IMR-90 (cell line): ENCODE data around the gene C6orf58. TPM values are rescaled to one million over a fixed set of nuclear protein-coding genes. Genes with fewer than 3 reads are reported as not detected.

ENCODE experiments used
- ATAC-seq: fragments of 200-7000 bp; cut with Tn5 transposase; 2 replicates; pipeline ENCODE4 v1.9.1; 2020; ENCODE audit warnings: low read depth, mild to moderate bottlenecking, moderate library complexity
- BruUV-seq: library from RNA; stranded (reverse); fragments of 400-500 nt; replicated peaks from 2 replicates; lab custom pipeline; 2021; lab: Mats Ljungman, UMichigan
- CTCF ChIA-PET: fragments of 300-600 bp; formaldehyde crosslinking; extraction: SDS; loops from one replicate; lab custom pipeline; 2021; ENCODE audit warnings: antibody characterized with exemption; lab: Yijun Ruan, JAX
- POLR2A ChIA-PET: fragments of 300-600 bp; sonication (Branson Sonifier 250); formaldehyde crosslinking; loops from one replicate; lab custom pipeline; 2022; ENCODE audit warnings: antibody characterized with exemption; ENCODE audit not compliant: unreplicated experiment; lab: Charles Lee
- DNase-seq: peaks from one replicate; pipeline ENCODE4 v3.0.0; 2013
- H2AFZ ChIP-seq: replicated peaks from 2 replicates; pipeline ENCODE3; 2013; ENCODE audit warnings: low read length, mild to moderate bottlenecking; ENCODE audit not compliant: poor library complexity
- H2AK5ac ChIP-seq: 2 replicates; pipeline ENCODE4 v1.6.1; 2013; ENCODE audit warnings: low read depth, low read length, inconsistent platforms
- H2AK9ac ChIP-seq: replicated peaks from 2 replicates; pipeline ENCODE3; 2013; ENCODE audit warnings: mild to moderate bottlenecking, low read depth, low read length, moderate library complexity; ENCODE audit not compliant: poor library complexity
- H2BK120ac ChIP-seq: 2 replicates; pipeline ENCODE4 v1.6.1; 2013; ENCODE audit warnings: low read depth, low read length, inconsistent platforms
- H2BK15ac ChIP-seq: 3 replicates; pipeline ENCODE4 v1.6.1; 2013; ENCODE audit warnings: low read depth, low read length, inconsistent platforms
- H2BK20ac ChIP-seq: 2 replicates; pipeline ENCODE4 v1.6.1; 2013; ENCODE audit warnings: low read depth, mild to moderate bottlenecking, inconsistent platforms, low read length, moderate library complexity
- H2BK5ac ChIP-seq: 2 replicates; pipeline ENCODE4 v1.6.1; 2013; ENCODE audit warnings: mild to moderate bottlenecking, low read depth, low read length, inconsistent platforms; ENCODE audit not compliant: poor library complexity, severe bottlenecking
- H3K14ac ChIP-seq: replicated peaks from 2 replicates; pipeline ENCODE4 v1.6.1; 2013; ENCODE audit warnings: low read depth, low read length, inconsistent platforms
- H3K18ac ChIP-seq: 2 replicates; pipeline ENCODE4 v1.6.1; 2013; ENCODE audit warnings: low read depth, low read length, control low read depth
- H3K23ac ChIP-seq: 2 replicates; pipeline ENCODE4 v1.6.1; 2013; ENCODE audit warnings: low read depth, low read length, inconsistent platforms
- H3K27ac ChIP-seq: 2 replicates; pipeline ENCODE4 v1.5.1; 2013; ENCODE audit warnings: mild to moderate bottlenecking, control low read depth, low read length; ENCODE audit not compliant: insufficient read depth
- H3K27me3 ChIP-seq: 2 replicates; pipeline ENCODE4 v1.6.1; 2013; ENCODE audit warnings: low read length; ENCODE audit not compliant: control insufficient read depth, insufficient read depth
- H3K36me3 ChIP-seq: 2 replicates; pipeline ENCODE4 v1.6.1; 2013; ENCODE audit warnings: low read length, mixed read lengths; ENCODE audit not compliant: control insufficient read depth, insufficient read depth
- H3K4ac ChIP-seq: 2 replicates; pipeline ENCODE4 v1.6.1; 2013; ENCODE audit warnings: low read depth, low read length, inconsistent platforms
- H3K4me1 ChIP-seq: 2 replicates; pipeline ENCODE4 v1.6.1; 2013; ENCODE audit warnings: low read length, mixed read lengths; ENCODE audit not compliant: control insufficient read depth, insufficient read depth
- H3K4me2 ChIP-seq: 2 replicates; pipeline ENCODE4 v1.6.1; 2013; ENCODE audit warnings: low read depth, mild to moderate bottlenecking, control low read depth, low read length, moderate library complexity
- H3K4me3 ChIP-seq: 2 replicates; pipeline ENCODE4 v1.5.1; 2013; ENCODE audit warnings: low read depth, mild to moderate bottlenecking, control low read depth, low read length, moderate library complexity; ENCODE audit not compliant: insufficient read depth
- H3K56ac ChIP-seq: 2 replicates; pipeline ENCODE4 v1.6.1; 2013; ENCODE audit warnings: low read length, inconsistent platforms; ENCODE audit not compliant: insufficient read depth; ENCODE audit errors: extremely low read depth
- H3K79me1 ChIP-seq, 2 experiments: 2 replicates each; pipeline ENCODE4 v1.6.1; 2013; ENCODE audit warnings: low read length in 2 of 2, inconsistent platforms in 1 of 2, low read depth in 1 of 2
- H3K9ac ChIP-seq: 2 replicates; pipeline ENCODE4 v1.6.1; 2013; ENCODE audit warnings: low read depth, low read length, control low read depth
- H3K9me1 ChIP-seq: 2 replicates; pipeline ENCODE4 v1.6.1; 2013; ENCODE audit warnings: low read length, inconsistent platforms; ENCODE audit not compliant: insufficient read depth
- H3K9me3 ChIP-seq: 2 replicates; pipeline ENCODE4 v1.6.1; 2013; ENCODE audit warnings: low read length; ENCODE audit not compliant: control insufficient read depth, insufficient read depth
- H4K20me1 ChIP-seq: 2 replicates; pipeline ENCODE4 v1.6.1; 2013; ENCODE audit warnings: low read length, inconsistent platforms; ENCODE audit not compliant: insufficient read depth
- H4K5ac ChIP-seq: 2 replicates; pipeline ENCODE4 v1.6.1; 2013; ENCODE audit warnings: mild to moderate bottlenecking, low read depth, low read length, control low read depth
- H4K8ac ChIP-seq, 2 experiments: 2 replicates each; pipeline ENCODE4 v1.6.1; 2013; ENCODE audit warnings: low read depth in 2 of 2, low read length in 2 of 2, control low read depth in 1 of 2, inconsistent platforms in 1 of 2
- H4K91ac ChIP-seq: 2 replicates; pipeline ENCODE4 v1.6.1; 2013; ENCODE audit warnings: low read depth, low read length, inconsistent platforms; ENCODE audit not compliant: insufficient read depth
- BHLHE40 ChIP-seq: fragments of 150-350 bp; IDR thresholded peaks from 2 replicates; pipeline ENCODE4 v1.6.1; 2016; ENCODE audit warnings: mild to moderate bottlenecking, low read depth, low read length
- MAZ ChIP-seq: IDR thresholded peaks from 2 replicates; pipeline ENCODE4 v1.6.1; 2012; ENCODE audit warnings: low read depth, mild to moderate bottlenecking, low read length, improper control_type of control experiment, moderate library complexity, borderline replicate concordance
- USF2 ChIP-seq: fragments of 150-350 bp; IDR thresholded peaks from 2 replicates; pipeline ENCODE4 v1.6.1; 2017; ENCODE audit warnings: mild to moderate bottlenecking, antibody characterized with exemption, low read length, low read depth
- dilution Hi-C: fragments of 300-500 bp; cut with HindIII; formaldehyde crosslinking; loops from one replicate; pipeline ENCODE4 v1.14.3; 2018; ENCODE audit warnings: low sequenced_read_pairs; ENCODE audit not compliant: unreplicated experiment
- in situ Hi-C: fragments of 300-500 bp; cut with MboI; formaldehyde crosslinking; loops from 3 replicates; pipeline ENCODE4 v1.14.3; 2019; ENCODE audit warnings: low sequenced_read_pairs, inconsistent platforms, mixed read lengths
- intact Hi-C: fragments of 100-400 bp; cut with micrococcal nuclease; formaldehyde crosslinking; loops from 2 replicates; pipeline ENCODE4 v1.10.0; 2022
- polyA plus RNA-seq, 3 experiments: library from polyadenylated mRNA; depleted of rRNA; stranded (reverse); fragments of >200 nt; gene quantifications; 2 replicates each; pipeline ENCODE4 v1.2.3, GENCODE V29; 2012; ENCODE audit warnings: low replicate concordance in 1 of 3
- total RNA-seq: library from RNA; depleted of rRNA; stranded (reverse); fragments of >200 nt; gene quantifications from 2 replicates; pipeline ENCODE4 v1.2.3, GENCODE V29; 2012

C6orf58 gene
- total and polyA plus RNA-seq, 2 of the 4 experiments (the other 2 are of a cell fraction), result 0.09 TPM; not detected in 1

DNA sequence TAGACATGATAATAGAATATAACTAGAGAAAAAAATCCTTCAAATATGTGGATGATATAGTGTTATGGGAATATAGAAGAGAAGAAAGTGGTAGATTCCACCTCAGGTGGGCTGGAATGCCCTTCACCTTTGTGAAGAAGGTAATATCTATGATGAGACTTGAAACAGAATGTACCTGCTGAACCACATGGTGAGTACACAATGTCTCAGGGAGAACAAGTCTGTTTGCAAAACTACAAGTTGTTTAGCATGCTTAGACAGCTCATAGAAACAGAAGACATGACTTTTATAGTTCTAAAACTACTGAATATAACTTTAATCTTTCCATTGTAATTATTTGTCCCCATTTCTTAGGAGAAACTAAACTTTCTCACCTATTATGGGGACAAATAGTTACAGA lies 12.2 kb downstream of the C6orf58 start:
- CTCF ChIA-PET, result no interaction called here
- dilution Hi-C loops, result no loop called here

More for the DNA sequence above, 12.2 kb downstream of the C6orf58 start:
- H4K20me1 ChIP-seq, result no peaks in the 10 kb centered on the region
- no peak for TF ChIP-seq USF2
- TF ChIP-seq MAZ, result no peak
- TF ChIP-seq BHLHE40, result no peak
- no peak overlapping the region for H2AFZ ChIP-seq
- intact Hi-C loops (no loop called here), in situ Hi-C loops (no loop called here)
- H2BK20ac ChIP-seq, result no peak overlapping the region
- H4K8ac ChIP-seq, result no peak overlapping the region
- H3K4me2 ChIP-seq, result no peak overlapping the region
- no peak overlapping the region for H2AK5ac ChIP-seq
- peaks cover 5% of the 10 kb centered on the region for H3K27me3 ChIP-seq
- H3K4me3 ChIP-seq, result no peak overlapping the region
- H3K9ac ChIP-seq, result no peak overlapping the region
- ATAC-seq (no peak), DNase-seq (no peak)
- no peak overlapping the region for H3K27ac ChIP-seq
- H2BK15ac ChIP-seq, result no peak overlapping the region
- no peak overlapping the region for H2BK5ac ChIP-seq
- no peaks in the 10 kb centered on the region for H3K4me1 ChIP-seq
- no peak overlapping the region for H2BK120ac ChIP-seq
- POLR2A ChIA-PET, result no interaction called here
- no peak overlapping the region for H4K91ac ChIP-seq
- no peak overlapping the region for H3K18ac ChIP-seq
- H4K5ac ChIP-seq, result no peak overlapping the region
- H3K9me3 ChIP-seq, result no peaks in the 10 kb centered on the region
- no peak overlapping the region for H3K56ac ChIP-seq
- no peaks in the 10 kb centered on the region for H3K79me1 ChIP-seq
- H3K9me1 ChIP-seq, result no peaks in the 10 kb centered on the region
- no peak overlapping the region for H3K14ac ChIP-seq
- H3K23ac ChIP-seq, result no peak overlapping the region
- BruUV-seq, result no TSS peak
- H2AK9ac ChIP-seq, result no peak overlapping the region
- no peaks in the 10 kb centered on the region for H3K36me3 ChIP-seq
- no peak overlapping the region for H3K4ac ChIP-seq
